Hippocampal formation (tissue), 2 donors: ENCODE measurements around the gene ADRA2B.
"Not testable (repeated sequence)": the region's sequence is repeated elsewhere in the genome, so short reads cannot be mapped to it uniquely, and the experiment has no call there.

Experiments used
- DNase-seq, 2 donors: peaks; one replicate each; lab custom pipeline; 2025; lab: John Stamatoyannopoulos, UW

ADRA2B gene

DNA sequence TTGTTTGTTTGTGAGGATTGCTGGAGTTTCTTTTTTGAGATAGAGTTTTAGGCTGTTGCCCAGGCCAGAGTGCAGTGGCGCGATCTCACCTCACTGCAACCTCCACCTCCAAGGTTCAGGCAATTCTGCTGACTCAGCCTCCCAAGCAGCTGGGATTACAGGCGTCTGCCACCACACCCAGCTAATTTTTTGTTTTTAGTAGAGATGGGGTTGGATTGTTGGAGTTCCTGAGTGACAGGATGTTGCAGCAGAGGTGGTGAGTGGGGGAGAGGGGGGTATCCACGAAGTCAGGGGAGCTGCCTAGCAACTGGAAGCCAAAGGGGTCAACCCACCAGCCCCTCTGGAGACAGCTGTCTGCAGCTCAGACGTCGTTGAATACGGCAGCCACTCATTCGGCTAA lies 46.5 kb downstream of the ADRA2B start:
- DNase-seq = not testable (repeated sequence)

DNA sequence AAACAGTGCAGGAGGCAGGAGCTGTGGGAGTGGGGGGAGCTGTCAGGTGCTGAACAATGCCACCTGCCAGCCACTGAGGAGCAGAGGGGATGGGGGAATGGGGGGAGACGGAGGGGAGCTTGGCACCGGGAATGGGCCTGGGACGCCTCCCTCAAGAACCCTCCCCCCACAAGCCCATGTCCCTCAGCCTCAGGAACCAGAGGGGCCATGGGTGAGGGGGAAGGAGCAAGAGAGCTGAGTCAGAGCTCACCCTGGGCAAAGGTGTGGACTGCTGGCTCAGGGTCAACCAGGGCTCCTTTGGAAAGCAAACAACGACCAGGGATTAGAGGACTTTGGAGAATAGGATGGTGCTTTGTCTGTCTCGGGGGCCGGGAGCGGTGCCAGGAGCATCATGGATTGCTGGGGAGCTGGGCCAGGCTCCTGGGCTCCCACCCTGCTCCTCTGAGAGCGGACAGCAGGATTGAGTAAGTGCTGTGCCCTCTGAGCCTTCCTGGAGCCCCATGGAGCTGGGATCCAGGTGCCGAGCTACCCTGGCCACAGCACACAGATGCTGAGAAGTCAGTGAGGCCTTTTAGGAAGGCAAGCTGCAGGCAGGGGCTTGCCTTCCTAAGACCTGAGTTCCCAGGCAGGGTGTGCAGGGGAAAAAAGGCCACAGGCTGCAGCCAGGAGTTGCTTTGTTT lies 48.3 kb downstream of the ADRA2B start:
- DNase-seq = not testable (repeated sequence)

DNA sequence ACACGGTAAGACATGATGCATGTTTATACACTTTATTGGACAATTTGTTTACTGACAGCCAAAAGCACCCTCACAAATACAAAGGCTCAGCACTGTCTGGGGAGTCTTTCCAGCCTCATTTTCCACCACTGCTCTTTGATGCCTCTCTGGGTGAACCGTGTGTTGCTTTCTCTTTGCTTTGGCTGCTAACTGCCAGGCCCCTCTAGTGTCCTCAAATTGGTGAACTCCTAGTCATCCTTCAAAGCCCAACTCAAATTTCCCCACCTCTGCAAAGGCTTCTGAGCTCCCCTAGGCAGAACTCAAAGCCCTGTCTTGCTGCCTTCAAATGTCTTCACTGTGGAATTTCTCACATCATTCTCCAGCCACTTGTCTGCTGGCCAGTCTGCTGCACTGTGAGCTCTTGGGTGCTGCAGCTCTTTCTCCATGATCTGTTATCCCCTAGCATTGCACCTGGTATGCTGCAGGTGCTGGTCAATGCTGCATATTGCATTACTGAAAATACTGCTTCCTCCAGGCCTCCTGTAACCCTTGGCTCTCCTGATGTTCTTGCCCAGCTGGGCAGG lies 49.2 kb downstream of the ADRA2B start:
- DNase-seq = not testable (repeated sequence)

DNA sequence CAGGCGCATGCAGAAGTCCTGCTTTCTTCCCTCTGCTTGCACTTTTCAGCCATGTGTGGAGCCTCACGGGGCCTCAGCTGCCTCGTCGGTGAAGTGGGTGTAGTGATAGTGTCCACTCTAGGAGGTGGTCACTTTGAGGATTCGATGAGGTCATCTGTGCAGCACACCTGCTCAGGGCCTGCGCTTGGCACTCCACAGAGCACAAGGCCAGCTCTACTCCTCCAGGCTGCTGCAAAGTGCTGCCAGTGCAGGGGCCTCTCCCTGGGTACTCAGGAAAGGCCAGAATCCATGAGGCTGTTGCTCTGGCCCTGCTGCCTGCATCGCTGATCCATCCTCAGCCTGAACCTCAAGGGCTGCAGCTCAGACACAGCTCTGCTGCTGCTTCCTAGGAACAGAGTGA lies 49.9 kb downstream of the ADRA2B start:
- DNase-seq = not testable (repeated sequence)

DNA sequence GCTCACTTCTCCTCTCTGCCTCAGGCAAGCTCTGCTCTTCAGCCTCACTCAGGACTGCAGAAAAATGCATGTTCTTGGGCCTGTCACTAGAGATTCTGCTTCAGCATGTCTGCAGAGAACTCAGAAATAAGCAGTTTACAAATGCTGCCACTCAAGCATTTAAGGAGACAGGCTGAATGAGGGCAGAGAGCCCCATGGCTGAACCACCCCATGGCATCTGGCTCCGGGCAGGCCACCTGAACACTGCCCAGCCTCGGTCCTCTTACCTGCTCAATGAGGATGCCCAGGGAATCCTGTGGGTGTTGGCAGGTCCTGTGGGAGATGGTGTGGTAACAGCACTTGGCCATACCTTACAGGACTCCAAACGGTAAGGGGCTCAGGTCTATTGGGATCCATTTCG lies 50.4 kb downstream of the ADRA2B start:
- DNase-seq = not testable (repeated sequence)

DNA sequence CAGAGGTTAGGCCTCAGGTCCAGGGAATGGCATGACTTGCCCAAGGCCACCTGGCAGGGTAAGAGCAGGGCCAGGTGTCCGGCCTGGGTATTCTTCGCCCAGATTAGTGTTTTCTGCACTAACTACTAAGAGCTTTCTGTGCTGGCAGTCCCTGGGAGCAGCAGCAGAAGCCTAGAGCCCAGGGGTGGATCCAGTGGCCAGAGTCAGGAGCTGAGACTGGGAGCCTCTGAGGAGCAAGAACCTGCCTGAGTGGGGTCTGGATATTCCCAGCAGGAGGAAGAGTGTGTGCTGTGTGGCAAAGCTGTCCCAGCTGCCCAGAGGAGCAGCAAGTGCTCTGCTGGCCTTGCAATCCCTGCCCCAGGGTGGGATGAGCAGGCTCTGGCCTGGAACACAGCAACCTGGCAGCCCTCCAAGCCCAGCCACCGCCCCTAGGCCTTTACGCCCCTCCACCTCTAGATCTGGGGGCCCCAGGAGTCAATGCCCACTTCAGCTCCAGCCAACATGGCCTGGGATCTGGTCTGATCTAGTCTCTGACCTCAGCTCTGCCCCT lies 50.9 kb downstream of the ADRA2B start:
- DNase-seq = no peak

DNA sequence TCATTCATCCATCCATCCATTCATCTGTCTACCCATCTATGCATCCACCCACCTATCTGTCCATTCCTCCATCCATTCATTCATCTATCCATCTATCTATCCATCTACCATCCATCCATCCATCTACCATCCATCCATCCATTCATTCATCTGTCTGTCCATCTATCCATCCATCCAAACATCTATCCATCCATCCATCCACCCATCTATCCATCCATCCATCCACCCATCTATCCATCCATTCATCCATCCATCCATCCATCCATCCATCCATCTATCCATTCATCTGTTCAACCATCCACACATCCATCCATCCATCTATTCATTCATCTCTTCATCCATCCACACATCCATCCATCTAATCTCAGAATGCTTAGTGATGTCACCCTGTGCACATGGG lies 51.6 kb downstream of the ADRA2B start:
- DNase-seq = not testable (repeated sequence)

DNA sequence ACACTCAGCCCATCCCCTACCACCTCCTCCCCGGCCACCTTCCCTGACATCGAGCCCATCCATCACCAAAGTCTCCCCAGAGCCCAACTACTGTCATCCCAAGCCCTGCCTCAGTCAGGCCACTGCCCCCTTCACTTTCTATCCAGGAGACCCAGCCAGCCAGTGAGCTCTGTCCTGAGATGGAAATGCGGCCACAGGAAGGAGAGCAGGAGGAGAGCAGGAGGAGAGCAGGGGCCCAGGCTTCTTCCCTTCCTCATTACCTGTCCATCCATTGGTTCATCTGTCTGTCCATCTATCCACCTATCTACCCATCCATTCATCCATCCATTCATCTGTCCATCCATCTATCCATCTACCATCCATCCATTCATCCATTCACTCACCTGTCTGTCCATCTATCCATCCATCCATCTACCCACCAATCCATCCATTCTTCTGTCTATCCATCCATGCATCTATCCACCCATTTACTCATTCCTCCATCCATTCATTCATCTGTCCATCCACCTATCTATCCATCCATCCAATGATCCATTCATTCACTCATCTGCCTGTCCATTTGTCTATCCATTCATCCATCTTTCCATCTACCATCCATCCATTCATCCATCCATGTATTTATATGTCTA lies 52.2 kb downstream of the ADRA2B start:
- DNase-seq = not testable (repeated sequence)

DNA sequence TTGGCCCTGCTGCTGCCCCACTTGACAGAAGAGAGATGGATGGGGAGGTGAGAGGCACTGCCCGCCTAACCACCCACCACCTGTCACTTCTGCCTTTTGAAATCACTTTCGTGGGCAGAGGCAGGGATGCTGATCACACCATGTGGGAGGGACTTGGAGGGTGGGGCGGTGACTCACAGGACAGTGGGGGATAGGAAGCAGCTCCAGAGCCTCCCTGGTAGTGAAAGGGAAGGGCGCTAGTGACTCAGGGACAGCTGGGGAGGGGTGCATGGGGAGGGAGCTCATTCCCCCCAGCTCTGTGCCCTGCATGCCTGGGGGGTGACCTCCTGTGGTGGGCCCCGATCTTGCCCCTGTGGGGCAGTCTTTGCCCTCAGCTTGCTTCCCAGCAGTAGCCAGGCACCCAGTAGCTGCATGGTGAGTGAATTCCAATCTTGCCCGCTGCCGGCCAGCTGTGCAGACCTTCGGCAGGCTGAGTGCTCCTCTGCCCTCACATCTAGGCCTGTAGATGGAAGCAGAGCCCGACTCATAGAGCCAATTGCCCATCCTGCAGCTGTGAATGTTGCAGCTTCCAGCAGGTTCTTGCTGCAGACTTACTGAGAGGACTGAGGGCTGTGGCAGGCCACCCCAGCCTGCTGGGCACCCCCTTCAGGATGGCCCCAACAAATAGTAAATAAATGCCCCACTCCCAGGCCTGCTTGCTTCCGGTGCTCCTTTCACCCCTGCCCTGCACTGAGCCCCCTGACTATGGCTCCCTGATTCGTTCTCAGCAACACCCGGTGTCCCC lies 53.1 kb downstream of the ADRA2B start:
- not testable (repeated sequence) for DNase-seq
